Neural progenitor cell (in vitro differentiated cells): ENCODE measurements around the gene ADI1.

Experiments used
- CTCF ChIP-seq: fragments of 200-600 bp; sonication (generic); IDR thresholded peaks from 2 replicates; pipeline ENCODE4 v1.5.1; 2017; ENCODE audit warnings: antibody characterized with exemption, mild to moderate bottlenecking
- EZH2 ChIP-seq: fragments of 200-600 bp; sonication (generic); IDR thresholded peaks from 2 replicates; pipeline ENCODE4 v1.6.1; 2017; ENCODE audit warnings: antibody characterized with exemption, mild to moderate bottlenecking, moderate library complexity

GRCh38 chr2:3488061-3488531, 31.2 kb downstream of the ADI1 start:
- no peak for TF ChIP-seq EZH2
- no peak for TF ChIP-seq CTCF
